NCI-H748 (cell line): Measurements from ENCODE around the gene TNN.
A peak's percentile ranks its signal among the peaks of the same experiment; 100 is the strongest.
"Not testable (repeated sequence)": the region's sequence is repeated elsewhere in the genome, so short reads cannot be mapped to it uniquely, and the experiment has no call there.

Experiments
- DNase-seq: peaks from one replicate; lab custom pipeline; 2025; ENCODE audit not compliant: unreplicated experiment; lab: John Stamatoyannopoulos, UW

The TNN gene

GRCh38 chr1:175108331-175108820 lies 40.7 kb downstream of the TNN start:
- DNase-seq, result not testable (repeated sequence)

- no peak for DNase-seq
Observed at GRCh38 chr1:175114996-175115395, 47.4 kb downstream of the TNN start.

GRCh38 chr1:175116210-175116798 lies 48.7 kb downstream of the TNN start:
- DNase-seq, result no peak

- no peak for DNase-seq
Observed at GRCh38 chr1:175116903-175117302, 49.3 kb downstream of the TNN start.

- DNase-seq, result no peak
Observed at GRCh38 chr1:175118375-175119367, 51.0 kb downstream of the TNN start.

GRCh38 chr1:175120511-175120910 lies 52.9 kb downstream of the TNN start:
- DNase-seq, result no peak

GRCh38 chr1:175124861-175125260 lies 57.2 kb downstream of the TNN start:
- DNase-seq, result no peak

GRCh38 chr1:175126347-175126746 lies 58.7 kb downstream of the TNN start:
- no peak for DNase-seq

GRCh38 chr1:175127565-175127964 lies 59.9 kb downstream of the TNN start:
- no peak for DNase-seq

- DNase-seq, result no peak
Observed at GRCh38 chr1:175128523-175128922, 60.9 kb downstream of the TNN start.

GRCh38 chr1:175129182-175129581 lies 61.5 kb downstream of the TNN start:
- DNase-seq, result no peak

GRCh38 chr1:175129644-175129996 lies 62.0 kb downstream of the TNN start:
- no peak for DNase-seq

- peak; percentile 38 for DNase-seq
Observed at GRCh38 chr1:175129997-175130648, 62.5 kb downstream of the TNN start.

GRCh38 chr1:175130649-175131045 lies 63.0 kb downstream of the TNN start:
- no peak for DNase-seq

GRCh38 chr1:175131095-175131494 lies 63.5 kb downstream of the TNN start:
- DNase-seq, result no peak

- DNase-seq, result no peak
Observed at GRCh38 chr1:175132436-175132835, 64.8 kb downstream of the TNN start.

- no peak for DNase-seq
Observed at GRCh38 chr1:175133673-175134435, 66.2 kb downstream of the TNN start.

GRCh38 chr1:175134500-175134899 lies 66.9 kb downstream of the TNN start:
- no peak for DNase-seq

- no peak for DNase-seq
Observed at GRCh38 chr1:175136246-175136645, 68.6 kb downstream of the TNN start.

GRCh38 chr1:175137369-175137768 lies 69.7 kb downstream of the TNN start:
- no peak for DNase-seq

GRCh38 chr1:175138579-175138978 lies 70.9 kb downstream of the TNN start:
- no peak for DNase-seq
